ENCODE data around the gene EEF1AKMT3. TPM values are rescaled to one million over a fixed set of nuclear protein-coding genes. Genes with fewer than 3 reads are reported as not detected.

EEF1AKMT3 gene
- polyA plus RNA-seq, 1 donor (not counting 4 experiments of a cell fraction or from before 2014, with no cell fraction given) = 7.7 TPM

DNA sequence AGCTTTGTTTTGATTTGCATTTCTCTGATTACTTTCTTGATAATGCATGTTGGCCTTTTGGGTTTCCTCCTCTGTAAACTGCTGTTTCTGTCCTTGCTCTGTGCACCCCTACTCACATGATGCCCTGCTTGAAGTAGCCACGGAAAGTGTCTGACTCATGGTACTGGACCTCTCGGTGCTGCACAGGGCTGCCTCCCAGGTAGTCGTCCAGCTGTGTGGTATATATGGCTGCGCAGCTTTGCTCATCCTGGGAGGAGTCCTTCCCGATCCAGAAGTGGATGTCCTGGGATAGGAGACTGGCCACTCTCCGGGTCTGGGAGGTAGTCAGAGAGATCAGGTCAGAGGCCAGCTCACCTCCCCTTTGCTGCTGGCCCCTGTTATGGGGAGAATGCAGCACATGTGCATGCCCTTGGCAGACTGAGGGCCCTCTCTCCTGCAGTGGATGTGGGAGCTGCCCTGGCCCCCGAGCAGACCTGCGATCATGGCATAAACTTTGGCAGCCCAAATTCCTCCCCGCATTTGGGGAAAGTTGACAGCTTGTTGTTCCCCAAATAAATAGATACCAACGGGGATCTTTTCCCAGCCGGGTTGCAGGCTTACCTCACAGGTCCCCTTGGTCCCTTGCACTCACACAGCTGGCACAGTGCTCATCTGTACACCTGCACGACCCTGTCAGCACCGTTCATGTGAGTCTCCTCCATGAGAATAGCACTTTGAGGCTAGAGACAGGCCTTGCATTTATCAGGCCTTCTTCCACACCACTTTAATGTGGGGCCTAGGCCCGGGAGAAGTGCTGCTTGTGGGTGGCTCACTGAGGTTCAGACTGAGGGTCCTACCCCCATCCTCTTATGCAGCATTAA is 40.9 kb downstream of the EEF1AKMT3 start:
- FAIRE-seq (no peak), DNase-seq (ENCODE audit: low read depth, low spot score) (no peak)
- Histone ChIP-seq H4K20me1 (ENCODE audit: control insufficient read depth, extremely low read depth, insufficient read depth, low read length) (no peaks in the 10 kb centered on the region), H3K4me2 (ENCODE audit: control insufficient read depth, extremely low read depth, insufficient read depth, low read depth, low read length) (no peak overlapping the region), H3K79me2 (ENCODE audit: control insufficient read depth, insufficient read depth, low read length) (no peaks in the 10 kb centered on the region), H3K9me1 (ENCODE audit: control insufficient read depth, extremely low read depth, insufficient read depth, low read length) (no peaks in the 10 kb centered on the region), H3K27ac (ENCODE audit: control insufficient read depth, insufficient read depth, low read length) (no peak overlapping the region), H3K9ac (ENCODE audit: control insufficient read depth, extremely low read depth, insufficient read depth, low read length) (no peak overlapping the region), H3K4me3 (ENCODE audit: control insufficient read depth in 2 of 3, extremely low read depth in 1 of 3, insufficient read depth in 2 of 3, low read depth in 1 of 3, low read length in 3 of 3) (no peak overlapping the region), H3K9me3 (ENCODE audit: control insufficient read depth, low read depth, low read length) (no peaks in the 10 kb centered on the region), H3K27me3 (ENCODE audit: control insufficient read depth, extremely low read depth, insufficient read depth, low read length) (no peaks in the 10 kb centered on the region), H3K4me1 (ENCODE audit: control insufficient read depth, extremely low read depth, insufficient read depth, low read length) (peaks cover 9% of the 10 kb centered on the region), H3K36me3 (ENCODE audit: control insufficient read depth in 2 of 2, extremely low read depth in 1 of 2, insufficient read depth in 2 of 2, low read length in 2 of 2) (peaks cover 5 to 7% of the 10 kb centered on the region in 2 experiments), H2AFZ (ENCODE audit: control insufficient read depth, low read length) (no peak overlapping the region)
- dilution Hi-C loops (cut with MboI; ENCODE audit: extremely low pct_ligation_motif_present, low sequenced_read_pairs) = no loop called here
- TF ChIP-seq, protein P1, sequence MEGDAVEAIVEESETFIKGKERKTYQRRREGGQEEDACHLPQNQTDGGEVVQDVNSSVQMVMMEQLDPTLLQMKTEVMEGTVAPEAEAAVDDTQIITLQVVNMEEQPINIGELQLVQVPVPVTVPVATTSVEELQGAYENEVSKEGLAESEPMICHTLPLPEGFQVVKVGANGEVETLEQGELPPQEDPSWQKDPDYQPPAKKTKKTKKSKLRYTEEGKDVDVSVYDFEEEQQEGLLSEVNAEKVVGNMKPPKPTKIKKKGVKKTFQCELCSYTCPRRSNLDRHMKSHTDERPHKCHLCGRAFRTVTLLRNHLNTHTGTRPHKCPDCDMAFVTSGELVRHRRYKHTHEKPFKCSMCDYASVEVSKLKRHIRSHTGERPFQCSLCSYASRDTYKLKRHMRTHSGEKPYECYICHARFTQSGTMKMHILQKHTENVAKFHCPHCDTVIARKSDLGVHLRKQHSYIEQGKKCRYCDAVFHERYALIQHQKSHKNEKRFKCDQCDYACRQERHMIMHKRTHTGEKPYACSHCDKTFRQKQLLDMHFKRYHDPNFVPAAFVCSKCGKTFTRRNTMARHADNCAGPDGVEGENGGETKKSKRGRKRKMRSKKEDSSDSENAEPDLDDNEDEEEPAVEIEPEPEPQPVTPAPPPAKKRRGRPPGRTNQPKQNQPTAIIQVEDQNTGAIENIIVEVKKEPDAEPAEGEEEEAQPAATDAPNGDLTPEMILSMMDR (optimal IDR thresholded peaks at IDR 0.05 in 1 of 3, IDR thresholded peaks at IDR 0.05 in 1 of 3, conservative IDR thresholded peaks at IDR 0.05 in 1 of 3; ENCODE audit: extremely low read depth in 1 of 3, insufficient read depth in 2 of 3, low read length in 3 of 3) = no peak
- no peak for TF ChIP-seq EZH2 (IDR thresholded peaks at IDR 0.05; ENCODE audit: low read length)

DNA sequence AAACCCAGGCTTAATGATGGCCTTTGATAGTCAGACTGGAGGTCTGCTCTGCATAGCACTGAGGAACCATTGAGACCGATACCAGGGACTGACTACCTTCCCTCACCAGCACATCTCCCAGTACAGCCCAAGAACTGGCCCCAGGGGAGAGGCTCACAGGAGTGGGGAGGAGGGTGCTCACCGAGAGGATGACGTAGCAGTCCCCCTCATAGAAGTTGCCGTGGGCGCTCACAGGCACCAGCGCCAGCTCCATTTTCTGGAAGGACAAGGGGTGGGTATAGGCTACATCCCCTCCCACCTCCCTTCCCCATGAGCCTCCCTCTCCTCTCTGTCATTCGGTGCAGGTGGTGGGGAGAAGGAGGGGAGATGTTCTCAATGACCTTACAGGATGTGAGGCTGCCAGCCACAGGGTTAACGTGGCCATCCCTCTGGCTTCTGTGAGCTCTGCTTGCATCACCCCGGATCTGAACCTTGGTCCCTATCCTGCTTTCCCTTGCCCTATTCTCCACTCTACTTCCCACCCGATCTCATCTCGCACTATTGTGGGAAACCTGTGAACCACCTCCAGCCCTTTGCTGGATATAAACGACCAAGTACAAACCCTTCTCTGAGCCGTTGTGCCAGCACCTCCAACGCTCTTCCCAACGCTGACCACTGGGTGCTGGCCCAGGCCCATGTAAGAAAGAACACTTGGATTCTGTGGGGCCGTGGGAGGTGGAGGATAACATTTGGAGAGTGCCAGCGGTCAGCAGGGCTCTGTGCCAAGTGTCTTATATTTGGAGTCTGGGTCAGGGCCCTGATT is 41.8 kb downstream of the EEF1AKMT3 start:
- dilution Hi-C loops (cut with MboI; ENCODE audit: extremely low pct_ligation_motif_present, low sequenced_read_pairs) = no loop called here
- Histone ChIP-seq H3K9me3 (ENCODE audit: control insufficient read depth, low read depth, low read length) (no peaks in the 10 kb centered on the region), H4K20me1 (ENCODE audit: control insufficient read depth, extremely low read depth, insufficient read depth, low read length) (no peaks in the 10 kb centered on the region), H3K36me3 (ENCODE audit: control insufficient read depth in 2 of 2, extremely low read depth in 1 of 2, insufficient read depth in 2 of 2, low read length in 2 of 2) (peaks cover 5 to 11% of the 10 kb centered on the region in 2 experiments), H3K79me2 (ENCODE audit: control insufficient read depth, insufficient read depth, low read length) (no peaks in the 10 kb centered on the region), H3K4me1 (ENCODE audit: control insufficient read depth, extremely low read depth, insufficient read depth, low read length) (peaks cover 9% of the 10 kb centered on the region), H3K9me1 (ENCODE audit: control insufficient read depth, extremely low read depth, insufficient read depth, low read length) (no peaks in the 10 kb centered on the region), H3K27ac (ENCODE audit: control insufficient read depth, insufficient read depth, low read length) (no peak overlapping the region), H3K4me2 (ENCODE audit: control insufficient read depth, extremely low read depth, insufficient read depth, low read depth, low read length) (no peak overlapping the region), H2AFZ (ENCODE audit: control insufficient read depth, low read length) (no peak overlapping the region), H3K4me3 (ENCODE audit: control insufficient read depth in 2 of 3, extremely low read depth in 1 of 3, insufficient read depth in 2 of 3, low read depth in 1 of 3, low read length in 3 of 3) (no peak overlapping the region), H3K27me3 (ENCODE audit: control insufficient read depth, extremely low read depth, insufficient read depth, low read length) (no peaks in the 10 kb centered on the region), H3K9ac (ENCODE audit: control insufficient read depth, extremely low read depth, insufficient read depth, low read length) (no peak overlapping the region)
- DNase-seq (ENCODE audit: low read depth, low spot score) (no peak), FAIRE-seq (no peak)
- TF ChIP-seq EZH2 (IDR thresholded peaks at IDR 0.05; ENCODE audit: low read length) = no peak
